RPMI8226 (cell line): ENCODE results near the gene PSENEN.
A peak's percentile ranks its signal among the peaks of the same experiment; 100 is the strongest.

Source experiments
- DNase-seq: peaks from one replicate; pipeline ENCODE4 v3.0.0-alpha.2; 2015

Gene PSENEN

DNA sequence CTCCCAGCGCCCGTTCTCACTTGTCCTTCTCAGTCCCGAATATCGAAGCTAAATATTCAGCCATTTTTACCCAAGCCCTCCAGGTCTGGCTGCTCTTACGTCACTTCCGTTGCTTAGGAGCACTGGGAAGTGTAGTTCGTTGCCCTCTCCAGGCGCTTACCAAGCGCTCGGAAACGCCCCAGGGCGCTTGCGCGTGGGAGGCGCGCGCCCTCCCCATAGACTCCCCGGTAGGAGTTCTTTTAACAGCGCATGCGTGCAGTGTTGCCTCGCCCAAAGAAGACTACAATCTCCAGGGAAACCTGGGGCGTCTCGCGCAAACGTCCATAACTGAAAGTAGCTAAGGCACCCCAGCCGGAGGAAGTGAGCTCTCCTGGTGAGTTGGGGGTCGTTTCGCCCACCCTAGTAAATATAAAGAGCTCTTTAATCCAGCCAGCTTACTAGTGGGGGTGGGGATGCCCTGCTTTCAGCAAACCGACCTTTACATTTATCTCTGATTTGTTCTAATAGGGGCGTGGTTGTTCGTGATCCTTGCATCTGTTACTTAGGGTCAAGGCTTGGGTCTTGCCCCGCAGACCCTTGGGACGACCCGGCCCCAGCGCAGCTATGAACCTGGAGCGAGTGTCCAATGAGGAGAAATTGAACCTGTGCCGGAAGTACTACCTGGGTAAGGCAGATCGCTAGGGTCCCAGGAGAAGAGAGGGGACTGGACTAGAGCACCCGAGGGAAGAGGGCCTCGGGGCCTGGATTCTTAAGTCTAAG lies at the start of gene PSENEN, which contains the start of gene U2AF1L4:
Gene PSENEN (plus strand): TSS at position 324 of the 759 bp plus-strand sequence. CDS start 280 bp downstream, at position 604.
Gene U2AF1L4 (minus strand): TSS at position 91 of the 759 bp plus-strand sequence. CDS start 27 bp downstream, at position 64.
- DNase-seq = peak; percentile 97

GRCh38 chr19:35695895-35696422 lies 49.5 kb upstream of the PSENEN start:
- no peak for DNase-seq

- no peak for DNase-seq
Observed at GRCh38 chr19:35696835-35697234, 48.6 kb upstream of the PSENEN start.

GRCh38 chr19:35702223-35703012 lies 43.0 kb upstream of the PSENEN start:
- peak; percentile 94 for DNase-seq

GRCh38 chr19:35703343-35703742 lies 42.1 kb upstream of the PSENEN start:
- DNase-seq = peak; percentile 11

GRCh38 chr19:35704218-35704617 lies 41.2 kb upstream of the PSENEN start, which contains the start of gene ZBTB32:
ZBTB32 (plus strand) TSS chr19:35704558; CDS start chr19:35714627, 10,069 bp downstream.
- DNase-seq = no peak

- DNase-seq = no peak
Observed at GRCh38 chr19:35708391-35708790, 37.1 kb upstream of the PSENEN start.

DNA sequence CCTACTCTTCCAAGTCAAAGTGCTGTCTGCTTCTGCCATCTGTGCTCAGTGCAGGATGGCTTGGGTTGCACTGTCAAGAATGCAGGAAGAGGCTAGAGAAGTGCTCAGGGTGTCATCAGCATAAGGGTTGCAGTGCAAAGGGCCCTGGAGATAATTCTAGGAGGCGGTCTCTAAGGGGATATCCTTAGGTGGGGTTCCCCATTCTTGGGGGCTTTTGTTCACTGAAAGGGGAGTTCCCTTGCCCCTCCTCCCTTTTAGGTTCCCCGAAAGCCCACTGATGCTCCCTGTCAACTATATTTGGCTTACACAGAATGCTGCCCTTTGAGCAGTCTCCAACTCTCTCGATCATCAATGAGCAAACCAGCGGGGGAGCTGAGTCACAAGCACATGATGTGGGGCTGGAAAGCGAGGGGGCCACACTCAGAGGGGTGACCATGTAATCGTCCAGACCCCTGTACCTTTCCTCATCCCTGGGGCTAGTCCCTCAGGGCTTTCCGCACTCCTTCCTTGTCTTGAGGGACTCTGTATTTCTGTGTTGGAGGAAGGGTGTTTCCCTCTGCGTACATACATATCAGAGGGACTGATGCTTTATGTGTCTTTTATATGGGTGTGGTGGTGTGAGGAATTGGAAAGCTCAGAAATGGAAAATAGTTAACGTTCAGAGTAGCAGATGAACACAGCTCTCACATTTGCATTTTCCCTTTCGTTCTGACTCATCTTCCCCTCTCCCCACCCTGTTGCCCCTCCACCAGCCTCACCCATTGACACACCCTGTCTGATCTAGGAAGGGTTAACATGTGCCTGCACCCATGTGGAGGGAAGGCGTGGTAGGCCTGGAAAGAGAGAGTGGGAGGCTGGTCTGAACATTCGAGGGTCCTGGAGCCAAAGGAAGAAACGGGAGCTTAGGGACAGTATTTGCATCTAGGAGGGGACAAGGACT lies 34.4 kb upstream of the PSENEN start:
- DNase-seq = no peak

GRCh38 chr19:35712567-35713505 lies 32.6 kb upstream of the PSENEN start:
- DNase-seq = no peak

DNA sequence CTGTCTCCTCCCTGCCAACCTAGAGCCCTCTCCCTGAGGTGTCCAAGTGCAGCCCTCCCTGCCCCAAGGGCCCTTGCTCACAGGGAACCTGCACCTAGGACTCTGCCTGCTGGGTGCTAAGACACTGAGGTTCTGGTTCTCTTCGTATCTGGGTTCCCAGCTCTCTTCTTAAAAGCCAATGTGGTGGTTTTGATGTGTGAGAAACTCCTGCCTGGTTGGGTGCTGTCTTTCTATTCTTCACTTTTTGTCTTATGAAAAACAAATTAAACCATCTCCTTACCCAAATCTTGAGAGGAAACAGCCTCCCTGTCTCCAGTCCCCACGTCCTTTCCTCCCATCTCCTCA lies 32.0 kb upstream of the PSENEN start:
- no peak for DNase-seq

DNA sequence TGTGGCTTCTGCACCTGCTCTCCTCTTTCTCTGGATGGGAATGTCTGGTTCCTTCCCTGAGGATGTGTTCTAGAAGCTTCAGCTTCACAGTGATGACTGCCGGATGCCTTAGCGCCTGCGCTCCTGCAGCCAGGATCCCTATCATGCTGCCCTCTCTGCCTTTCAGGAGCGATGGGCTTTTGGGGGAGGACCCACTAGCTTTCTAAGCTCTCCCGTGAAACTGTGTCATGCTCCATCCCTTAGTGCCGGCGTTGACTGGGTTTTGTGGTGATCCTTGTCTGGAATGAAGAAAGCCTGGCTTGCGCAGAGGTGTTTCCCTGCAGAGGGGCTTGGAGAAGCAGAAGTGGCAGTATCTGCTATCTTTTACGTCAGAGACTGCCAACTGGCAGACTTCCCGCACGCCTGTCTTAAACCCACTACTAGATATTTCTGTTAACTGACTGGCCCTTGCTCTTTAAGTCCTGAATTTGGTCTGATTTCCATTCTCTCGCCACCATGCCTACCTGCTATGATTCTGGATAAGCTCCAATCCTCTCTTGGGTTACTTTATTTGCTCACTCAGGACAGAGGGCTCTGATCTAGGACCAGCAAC lies 31.5 kb upstream of the PSENEN start:
- DNase-seq = no peak

- DNase-seq = peak; percentile 14
Observed at GRCh38 chr19:35714601-35715354, 30.7 kb upstream of the PSENEN start.

- DNase-seq = no peak
Observed at GRCh38 chr19:35715355-35715809, 30.1 kb upstream of the PSENEN start.

DNA sequence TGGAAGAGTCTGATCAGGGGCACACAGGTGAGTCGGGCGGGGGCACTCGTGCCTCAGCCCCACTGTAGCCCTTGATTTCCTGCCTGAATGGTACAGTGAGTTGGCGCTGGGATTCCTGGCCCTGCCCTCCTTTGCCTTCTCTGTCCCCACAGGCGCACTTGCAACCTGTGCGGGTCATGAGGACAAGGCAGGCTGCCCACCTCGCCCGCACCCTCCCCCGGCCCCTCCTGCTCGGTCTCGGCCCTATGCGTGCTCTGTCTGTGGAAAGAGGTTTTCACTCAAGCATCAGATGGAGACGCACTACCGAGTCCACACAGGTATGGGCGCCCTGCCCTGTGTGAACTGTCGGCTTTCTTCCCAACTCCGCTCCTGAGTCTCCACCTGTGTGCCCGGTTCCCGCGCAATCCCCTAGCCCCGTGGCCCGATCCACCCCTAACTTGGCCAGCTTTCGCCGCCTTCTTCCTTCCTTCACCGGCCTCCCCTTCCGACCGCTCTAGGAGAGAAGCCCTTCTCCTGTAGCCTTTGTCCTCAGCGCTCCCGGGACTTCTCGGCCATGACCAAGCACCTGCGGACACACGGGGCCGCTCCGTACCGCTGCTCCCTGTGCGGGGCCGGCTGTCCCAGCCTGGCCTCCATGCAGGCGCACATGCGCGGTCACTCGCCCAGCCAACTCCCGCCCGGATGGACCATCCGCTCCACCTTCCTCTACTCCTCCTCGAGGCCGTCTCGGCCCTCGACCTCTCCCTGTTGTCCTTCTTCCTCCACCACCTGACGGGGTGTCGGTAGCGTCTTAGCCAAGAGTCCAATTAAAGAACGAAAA lies 29.3 kb upstream of the PSENEN start:
- peak; percentile 5 for DNase-seq

DNA sequence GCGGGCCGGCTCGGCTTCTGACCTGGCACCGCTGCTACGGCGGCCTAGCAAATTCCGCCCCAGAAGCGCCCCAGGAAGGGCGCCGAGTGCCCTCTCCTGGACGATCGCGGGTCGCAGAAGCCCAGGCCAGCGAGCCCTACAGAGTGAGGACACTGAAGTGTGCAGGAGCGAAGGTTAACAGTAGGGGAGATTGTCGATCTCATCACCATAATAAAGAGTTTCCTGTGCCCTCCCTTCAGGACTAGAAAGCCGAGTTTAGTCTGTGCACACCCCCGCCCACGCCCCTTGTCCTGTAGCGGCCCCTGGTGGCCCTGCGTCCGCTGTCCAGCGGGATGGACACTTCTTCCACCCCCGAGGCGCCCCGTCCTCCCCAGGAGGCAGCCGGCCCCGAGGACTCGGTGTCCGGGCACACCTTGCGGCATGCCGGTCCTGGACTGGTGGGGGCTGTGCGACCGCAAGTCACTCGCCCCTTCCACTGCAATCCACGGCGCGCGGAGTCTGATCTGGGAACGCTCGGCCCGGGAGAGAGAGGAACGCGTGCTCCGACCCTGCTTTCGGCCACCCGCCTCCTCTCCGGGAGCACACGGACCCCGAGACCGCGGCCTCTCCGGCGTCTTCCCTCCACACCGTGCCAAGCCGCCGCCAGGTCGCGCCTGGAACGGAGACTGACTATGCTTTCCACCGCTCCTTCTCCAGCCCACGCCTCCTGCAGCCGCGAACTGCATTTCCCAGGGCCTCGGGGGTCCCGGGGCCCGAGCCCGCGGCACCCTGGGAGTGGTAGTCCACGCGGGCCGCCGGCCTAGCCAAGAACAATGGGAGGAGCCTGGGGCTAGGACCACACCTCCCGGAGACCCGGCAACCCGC lies 28.4 kb upstream of the PSENEN start:
- DNase-seq = peak; percentile 95

DNA sequence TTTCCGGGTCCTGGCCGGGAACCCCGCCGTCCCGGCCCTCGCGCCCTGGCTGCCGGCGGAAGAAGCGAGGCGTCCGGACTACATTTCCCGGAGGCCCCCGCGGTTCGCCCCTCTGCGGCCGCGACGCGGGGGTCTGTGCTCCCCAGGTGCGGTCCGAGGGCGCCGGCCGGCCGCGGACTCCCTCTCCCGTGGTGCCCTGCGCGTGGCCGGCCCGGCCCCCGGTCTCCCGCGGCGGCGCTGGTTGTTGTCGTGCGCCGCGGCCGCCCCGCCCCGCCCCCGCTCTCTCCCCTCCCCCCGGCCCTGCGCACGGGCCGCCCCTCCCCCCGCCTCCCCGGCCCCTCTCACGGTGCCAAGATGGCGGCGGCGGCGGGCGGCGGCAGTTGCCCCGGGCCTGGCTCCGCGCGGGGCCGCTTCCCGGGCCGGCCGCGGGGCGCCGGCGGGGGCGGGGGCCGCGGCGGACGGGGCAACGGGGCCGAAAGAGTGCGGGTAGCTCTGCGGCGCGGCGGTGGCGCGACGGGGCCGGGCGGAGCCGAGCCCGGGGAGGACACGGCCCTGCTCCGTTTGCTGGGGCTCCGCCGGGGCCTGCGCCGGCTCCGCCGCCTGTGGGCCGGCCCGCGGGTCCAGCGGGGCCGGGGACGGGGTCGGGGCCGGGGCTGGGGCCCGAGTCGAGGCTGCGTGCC lies 27.6 kb upstream of the PSENEN start, which contains the start of gene KMT2B:
Gene KMT2B (plus strand): TSS at position 339 of the 680 bp plus-strand sequence. CDS start 16 bp downstream, at position 355.
- DNase-seq = no peak

DNA sequence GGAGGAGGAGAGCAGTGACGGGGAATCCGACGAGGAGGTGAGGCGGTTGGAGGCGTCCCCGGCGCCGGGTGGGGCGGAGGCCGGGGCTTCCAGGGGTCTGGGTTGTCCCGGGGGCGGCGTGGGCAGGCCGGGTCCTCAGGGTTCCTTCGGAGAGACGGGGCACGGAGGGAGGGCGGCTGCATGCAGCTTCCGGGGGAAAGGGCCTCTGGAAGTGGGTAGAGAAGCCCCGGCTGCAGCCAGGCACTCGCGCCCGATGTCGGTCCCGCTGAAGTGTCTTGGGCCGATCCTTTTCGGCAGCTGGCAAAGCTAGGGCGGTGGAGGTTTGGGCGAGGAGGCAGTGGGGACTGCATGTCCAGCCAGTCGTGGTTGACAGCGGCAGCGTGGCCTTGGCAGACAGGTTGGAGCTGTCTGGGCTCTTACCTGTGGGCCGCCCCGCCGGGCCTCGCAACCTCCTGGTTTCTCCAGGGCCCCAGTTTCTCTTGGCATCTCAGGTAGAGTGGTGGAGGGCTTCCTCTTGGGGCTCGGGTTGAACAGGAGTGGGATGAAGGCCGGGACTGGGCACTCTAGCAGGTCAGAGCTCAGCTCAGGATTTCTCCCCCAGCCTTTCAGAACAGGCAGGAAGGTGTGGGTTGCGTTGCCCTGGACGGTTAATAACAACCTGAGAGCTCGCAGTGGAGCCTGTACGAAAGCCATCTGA lies 27.0 kb upstream of the PSENEN start:
- peak; percentile 30 for DNase-seq
